ENCODE measurements around the gene ZSWIM8.

DNA sequence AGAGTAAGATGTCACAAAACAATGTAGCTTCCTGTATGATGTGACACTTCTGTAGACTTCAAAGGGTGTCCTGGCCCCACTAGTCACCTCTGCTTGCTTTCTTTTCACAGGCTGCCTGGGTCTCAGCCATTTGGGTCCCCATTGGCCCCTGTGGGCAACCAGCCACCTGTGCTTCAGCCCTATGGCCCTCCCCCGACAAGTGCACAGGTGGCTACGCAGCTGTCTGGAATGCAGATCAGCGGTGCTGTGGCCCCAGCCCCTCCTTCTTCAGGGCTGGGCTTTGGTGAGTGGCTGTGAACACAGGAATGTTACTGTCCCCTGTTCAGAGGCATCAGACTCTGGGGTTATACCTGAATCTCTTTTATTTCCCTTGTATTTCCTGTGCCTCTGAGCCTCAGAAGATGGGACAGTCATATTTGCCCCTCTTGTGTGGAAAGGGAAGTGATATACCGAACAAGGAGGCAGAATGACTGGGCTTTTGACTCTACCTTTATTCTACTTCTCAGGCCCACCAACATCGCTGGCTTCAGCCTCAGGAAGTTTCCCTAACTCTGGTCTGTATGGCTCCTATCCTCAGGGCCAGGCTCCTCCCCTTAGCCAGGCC, 25.8 kb upstream of the ZSWIM8 start:
- TF ChIP-seq, protein P1, sequence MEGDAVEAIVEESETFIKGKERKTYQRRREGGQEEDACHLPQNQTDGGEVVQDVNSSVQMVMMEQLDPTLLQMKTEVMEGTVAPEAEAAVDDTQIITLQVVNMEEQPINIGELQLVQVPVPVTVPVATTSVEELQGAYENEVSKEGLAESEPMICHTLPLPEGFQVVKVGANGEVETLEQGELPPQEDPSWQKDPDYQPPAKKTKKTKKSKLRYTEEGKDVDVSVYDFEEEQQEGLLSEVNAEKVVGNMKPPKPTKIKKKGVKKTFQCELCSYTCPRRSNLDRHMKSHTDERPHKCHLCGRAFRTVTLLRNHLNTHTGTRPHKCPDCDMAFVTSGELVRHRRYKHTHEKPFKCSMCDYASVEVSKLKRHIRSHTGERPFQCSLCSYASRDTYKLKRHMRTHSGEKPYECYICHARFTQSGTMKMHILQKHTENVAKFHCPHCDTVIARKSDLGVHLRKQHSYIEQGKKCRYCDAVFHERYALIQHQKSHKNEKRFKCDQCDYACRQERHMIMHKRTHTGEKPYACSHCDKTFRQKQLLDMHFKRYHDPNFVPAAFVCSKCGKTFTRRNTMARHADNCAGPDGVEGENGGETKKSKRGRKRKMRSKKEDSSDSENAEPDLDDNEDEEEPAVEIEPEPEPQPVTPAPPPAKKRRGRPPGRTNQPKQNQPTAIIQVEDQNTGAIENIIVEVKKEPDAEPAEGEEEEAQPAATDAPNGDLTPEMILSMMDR (optimal IDR thresholded peaks at IDR 0.05 in 1 of 3, IDR thresholded peaks at IDR 0.05 in 1 of 3, conservative IDR thresholded peaks at IDR 0.05 in 1 of 3; ENCODE audit: extremely low read depth in 1 of 3, insufficient read depth in 2 of 3, low read length in 3 of 3): no peak
- TF ChIP-seq EZH2 (IDR thresholded peaks at IDR 0.05; ENCODE audit: low read length): no peak
